K562 (cell line): ENCODE data around the gene EIF3I. TPM values are rescaled to one million over a fixed set of nuclear protein-coding genes. Genes with fewer than 3 reads are reported as not detected.

Experiments
- CBX1 ChIP-seq: sonication (generic); IDR thresholded peaks from 2 replicates; pipeline ENCODE4 v1.6.1; 2016; ENCODE audit warnings: antibody characterized with exemption, low read depth, mild to moderate bottlenecking
- CBX3 ChIP-seq, 2 experiments: IDR thresholded peaks; 1 replicate in 1 of 2; 2 replicates in 1 of 2; pipeline ENCODE4 v1.6.1; 2012; ENCODE audit warnings: inconsistent platforms in 2 of 2, low read length in 2 of 2, borderline replicate concordance in 1 of 2, control low read depth in 1 of 2
- CTCFL ChIP-seq: IDR thresholded peaks from 2 replicates; pipeline ENCODE4 v1.6.1; 2011; ENCODE audit warnings: borderline replicate concordance, low read depth, mild to moderate bottlenecking, moderate library complexity, low read length; ENCODE audit not compliant: insufficient read depth, poor library complexity, severe bottlenecking
- ETS1 ChIP-seq: conservative IDR thresholded peaks from 2 replicates; pipeline ENCODE4 v1.6.1; 2011; ENCODE audit warnings: low read depth, mild to moderate bottlenecking, low read length; ENCODE audit not compliant: control insufficient read depth
- FOXP4 ChIP-seq: sonication (generic); formaldehyde crosslinking; IDR thresholded peaks from 2 replicates; pipeline ENCODE4 v1.8.0; 2022; ENCODE audit warnings: mild to moderate bottlenecking, missing genetic modification reagents, borderline replicate concordance
- HDAC8 ChIP-seq: fragments of 450-650 bp; IDR thresholded peaks from 2 replicates; pipeline ENCODE4 v1.6.1; 2016; ENCODE audit warnings: mild to moderate bottlenecking, missing genetic modification characterization, moderate library complexity, missing compliant biosample characterization
- HES1 ChIP-seq: fragments of 450-650 bp; IDR thresholded peaks from 2 replicates; pipeline ENCODE4 v1.6.1; 2016; ENCODE audit warnings: low read depth, mild to moderate bottlenecking, moderate library complexity
- NONO ChIP-seq, 2 experiments: fragments of 200-400 bp in 1 of 2; fragments of 450-650 bp in 1 of 2; formaldehyde crosslinking in 1 of 2; IDR thresholded peaks; 2 replicates each; pipeline ENCODE4 v1.6.1; 2017; ENCODE audit warnings: low read depth in 2 of 2, mild to moderate bottlenecking in 2 of 2, moderate library complexity in 2 of 2, low read length in 1 of 2
- NR1H2 ChIP-seq: sonication (generic); formaldehyde crosslinking; IDR thresholded peaks from 2 replicates; pipeline ENCODE4 v1.4.0; 2020; ENCODE audit warnings: mild to moderate bottlenecking, missing genetic modification reagents
- RAD21 ChIP-seq, 2 experiments: fragments of 250-450 bp in 1 of 2; fragments of 450-650 bp in 1 of 2; sonication (Bioruptor Pico) in 1 of 2; formaldehyde crosslinking in 1 of 2; IDR thresholded peaks in 1 of 2; conservative IDR thresholded peaks in 1 of 2; 2 replicates each; pipeline versions ENCODE4 v1.4.0 to v1.8.0; 2020 to 2022; ENCODE audit warnings: mild to moderate bottlenecking in 2 of 2, moderate library complexity in 1 of 2
- RAD51 ChIP-seq: fragments of 450-650 bp; IDR thresholded peaks from 2 replicates; pipeline ENCODE4 v1.7.1; 2016; ENCODE audit warnings: low read depth, mild to moderate bottlenecking, borderline replicate concordance
- SAP30 ChIP-seq: fragments of 200-600 bp; sonication (generic); IDR thresholded peaks from 2 replicates; pipeline ENCODE4 v1.6.1; 2012; ENCODE audit warnings: borderline replicate concordance, low read depth, mild to moderate bottlenecking, moderate library complexity, low read length, control low read depth, inconsistent platforms; ENCODE audit not compliant: insufficient read depth, poor library complexity, severe bottlenecking
- SIN3B ChIP-seq: fragments of 450-650 bp; IDR thresholded peaks from 2 replicates; pipeline ENCODE4 v1.6.1; 2017; ENCODE audit warnings: low read depth, mild to moderate bottlenecking, moderate library complexity
- SMAD3 ChIP-seq: fragments of 450-650 bp; formaldehyde crosslinking; conservative IDR thresholded peaks from 2 replicates; pipeline ENCODE4 v1.4.0; 2020; ENCODE audit warnings: mild to moderate bottlenecking
- SREBF2 ChIP-seq: sonication (generic); formaldehyde crosslinking; IDR thresholded peaks from 2 replicates; pipeline ENCODE4 v1.4.0; 2020; ENCODE audit warnings: mild to moderate bottlenecking, missing genetic modification reagents
- USF2 ChIP-seq: sonication (generic); formaldehyde crosslinking; IDR thresholded peaks from 2 replicates; pipeline ENCODE4 v1.5.0; 2020; ENCODE audit warnings: missing genetic modification reagents
- ZNF695 ChIP-seq: fragments of 450-650 bp; formaldehyde crosslinking; IDR thresholded peaks from 2 replicates; pipeline ENCODE4 v1.4.0; 2020; ENCODE audit warnings: mild to moderate bottlenecking, moderate library complexity
- ZNF764 ChIP-seq: fragments of 250-450 bp; sonication (Bioruptor Pico); IDR thresholded peaks from 2 replicates; pipeline ENCODE4 v1.4.0; 2020; ENCODE audit warnings: low read depth, mild to moderate bottlenecking, moderate library complexity
- polyA plus RNA-seq, 8 experiments: library from polyadenylated mRNA; depleted of rRNA in 4 of 8; stranded (reverse) in 5 of 8; unstranded in 3 of 8; fragments of >200 nt; fragmentation: Nextera tagmentation in 2 of 8; fragmentation: Illumina TruSeq in 1 of 8; extraction: Ambion mirVana in 2 of 8; extraction: Trizol in 1 of 8; gene quantifications; 2 replicates each; pipeline versions ENCODE4 v1.2.1 to v1.2.3, GENCODE V29; 2011 to 2014; ENCODE audit warnings: inconsistent platforms in 1 of 8, missing spikeins in 1 of 8
- total RNA-seq, 7 experiments: library from RNA; depleted of rRNA in 6 of 7; stranded (reverse); fragments of >200 nt in 6 of 7; fragmentation: Illumina TruSeq in 2 of 7; extraction: Trizol in 2 of 7; gene quantifications; 2 replicates each; pipeline versions ENCODE4 v1.2.1 to v1.2.3, GENCODE V29; 2011 to 2021; ENCODE audit warnings: low replicate concordance in 1 of 7

Gene EIF3I
- total and polyA plus RNA-seq, 9 of the 15 experiments (the other 6 are each of a cell fraction or from before 2014, with no cell fraction given): 414 to 1,526 (median 635) TPM

- TF ChIP-seq HES1: no peak
- TF ChIP-seq ZNF764 (CRISPR knock-in tag): no peak
- TF ChIP-seq CBX3 (IDR thresholded peaks at IDR 0.05; ENCODE audit: borderline replicate concordance in 1 of 2, low read length in 2 of 2): no peak
- TF ChIP-seq CBX1: no peak
- TF ChIP-seq SMAD3: no peak
- 0 out of 4 replicates have a peak, but pooled peaks of 1 of the 2 experiments have one; percentile 42 for TF ChIP-seq NONO (IDR thresholded peaks at IDR 0.05; ENCODE audit: low read depth in 2 of 2, low read length in 1 of 2)
- TF ChIP-seq CTCFL: no peak
- TF ChIP-seq SREBF2 (CRISPR knock-in tag): no peak
- TF ChIP-seq RAD51: no peak
- TF ChIP-seq FOXP4 (CRISPR knock-in tag): peak; percentile 47; the same call in 1 of the 2 replicates
- no peak for TF ChIP-seq NR1H2 (CRISPR knock-in tag)
- peak; percentile 38 for TF ChIP-seq SAP30
- TF ChIP-seq SIN3B: no peak
- TF ChIP-seq ZNF695: no peak
- no peak for TF ChIP-seq USF2 (CRISPR knock-in tag)
- no peak for TF ChIP-seq ETS1
- TF ChIP-seq HDAC8 (tag): no peak
- 0 out of 4 replicates have a peak, but pooled peaks have one; percentile 6 to 25 for TF ChIP-seq RAD21 (CRISPR knock-in tag; conservative IDR thresholded peaks at IDR 0.05 in 1 of 2, IDR thresholded peaks at IDR 0.05 in 1 of 2)
These were observed 21.0 kb upstream of the EIF3I start (continued) for GRCh38 chr1:32201011-32201855.
